Measurements from ENCODE around the gene GFM1.

GRCh38 chr3:158642474-158643210, 1.7 kb upstream of the GFM1 start:
- TF ChIP-seq POLR2A (IDR thresholded peaks at IDR 0.05) (no peak), CTCF (IDR thresholded peaks at IDR 0.05) (no peak), EP300 (IDR thresholded peaks at IDR 0.05) (no peak)

Data from tibial nerve (tissue), 4 donors.